ENCODE measurements around the gene ADAM22. TPM values are rescaled to one million over a fixed set of nuclear protein-coding genes. Genes with fewer than 3 reads are reported as not detected.

Gene ADAM22
- total and polyA plus RNA-seq, 2 experiments from 2014 or later = 2.7 to 18.7 TPM

DNA sequence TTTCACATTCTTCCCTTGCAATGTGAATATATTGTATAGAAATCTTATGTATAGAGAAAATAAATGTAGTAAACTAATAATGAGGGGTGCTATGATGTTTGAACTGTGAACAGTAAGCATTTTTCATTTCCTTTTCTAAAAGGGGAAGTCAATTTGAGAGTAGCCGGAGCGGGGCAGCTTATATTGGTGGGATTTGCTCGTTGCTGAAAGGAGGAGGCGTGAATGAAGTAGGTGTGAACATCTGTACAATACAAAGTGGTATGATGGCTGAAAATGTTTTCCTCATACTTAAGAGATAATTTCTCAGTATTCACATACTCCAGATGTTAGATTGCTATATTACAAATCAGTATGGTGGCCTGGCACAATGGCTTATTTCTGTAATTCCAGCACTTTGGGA, 198.7 kb downstream of the ADAM22 start (continued):
- TF ChIP-seq, protein P1, sequence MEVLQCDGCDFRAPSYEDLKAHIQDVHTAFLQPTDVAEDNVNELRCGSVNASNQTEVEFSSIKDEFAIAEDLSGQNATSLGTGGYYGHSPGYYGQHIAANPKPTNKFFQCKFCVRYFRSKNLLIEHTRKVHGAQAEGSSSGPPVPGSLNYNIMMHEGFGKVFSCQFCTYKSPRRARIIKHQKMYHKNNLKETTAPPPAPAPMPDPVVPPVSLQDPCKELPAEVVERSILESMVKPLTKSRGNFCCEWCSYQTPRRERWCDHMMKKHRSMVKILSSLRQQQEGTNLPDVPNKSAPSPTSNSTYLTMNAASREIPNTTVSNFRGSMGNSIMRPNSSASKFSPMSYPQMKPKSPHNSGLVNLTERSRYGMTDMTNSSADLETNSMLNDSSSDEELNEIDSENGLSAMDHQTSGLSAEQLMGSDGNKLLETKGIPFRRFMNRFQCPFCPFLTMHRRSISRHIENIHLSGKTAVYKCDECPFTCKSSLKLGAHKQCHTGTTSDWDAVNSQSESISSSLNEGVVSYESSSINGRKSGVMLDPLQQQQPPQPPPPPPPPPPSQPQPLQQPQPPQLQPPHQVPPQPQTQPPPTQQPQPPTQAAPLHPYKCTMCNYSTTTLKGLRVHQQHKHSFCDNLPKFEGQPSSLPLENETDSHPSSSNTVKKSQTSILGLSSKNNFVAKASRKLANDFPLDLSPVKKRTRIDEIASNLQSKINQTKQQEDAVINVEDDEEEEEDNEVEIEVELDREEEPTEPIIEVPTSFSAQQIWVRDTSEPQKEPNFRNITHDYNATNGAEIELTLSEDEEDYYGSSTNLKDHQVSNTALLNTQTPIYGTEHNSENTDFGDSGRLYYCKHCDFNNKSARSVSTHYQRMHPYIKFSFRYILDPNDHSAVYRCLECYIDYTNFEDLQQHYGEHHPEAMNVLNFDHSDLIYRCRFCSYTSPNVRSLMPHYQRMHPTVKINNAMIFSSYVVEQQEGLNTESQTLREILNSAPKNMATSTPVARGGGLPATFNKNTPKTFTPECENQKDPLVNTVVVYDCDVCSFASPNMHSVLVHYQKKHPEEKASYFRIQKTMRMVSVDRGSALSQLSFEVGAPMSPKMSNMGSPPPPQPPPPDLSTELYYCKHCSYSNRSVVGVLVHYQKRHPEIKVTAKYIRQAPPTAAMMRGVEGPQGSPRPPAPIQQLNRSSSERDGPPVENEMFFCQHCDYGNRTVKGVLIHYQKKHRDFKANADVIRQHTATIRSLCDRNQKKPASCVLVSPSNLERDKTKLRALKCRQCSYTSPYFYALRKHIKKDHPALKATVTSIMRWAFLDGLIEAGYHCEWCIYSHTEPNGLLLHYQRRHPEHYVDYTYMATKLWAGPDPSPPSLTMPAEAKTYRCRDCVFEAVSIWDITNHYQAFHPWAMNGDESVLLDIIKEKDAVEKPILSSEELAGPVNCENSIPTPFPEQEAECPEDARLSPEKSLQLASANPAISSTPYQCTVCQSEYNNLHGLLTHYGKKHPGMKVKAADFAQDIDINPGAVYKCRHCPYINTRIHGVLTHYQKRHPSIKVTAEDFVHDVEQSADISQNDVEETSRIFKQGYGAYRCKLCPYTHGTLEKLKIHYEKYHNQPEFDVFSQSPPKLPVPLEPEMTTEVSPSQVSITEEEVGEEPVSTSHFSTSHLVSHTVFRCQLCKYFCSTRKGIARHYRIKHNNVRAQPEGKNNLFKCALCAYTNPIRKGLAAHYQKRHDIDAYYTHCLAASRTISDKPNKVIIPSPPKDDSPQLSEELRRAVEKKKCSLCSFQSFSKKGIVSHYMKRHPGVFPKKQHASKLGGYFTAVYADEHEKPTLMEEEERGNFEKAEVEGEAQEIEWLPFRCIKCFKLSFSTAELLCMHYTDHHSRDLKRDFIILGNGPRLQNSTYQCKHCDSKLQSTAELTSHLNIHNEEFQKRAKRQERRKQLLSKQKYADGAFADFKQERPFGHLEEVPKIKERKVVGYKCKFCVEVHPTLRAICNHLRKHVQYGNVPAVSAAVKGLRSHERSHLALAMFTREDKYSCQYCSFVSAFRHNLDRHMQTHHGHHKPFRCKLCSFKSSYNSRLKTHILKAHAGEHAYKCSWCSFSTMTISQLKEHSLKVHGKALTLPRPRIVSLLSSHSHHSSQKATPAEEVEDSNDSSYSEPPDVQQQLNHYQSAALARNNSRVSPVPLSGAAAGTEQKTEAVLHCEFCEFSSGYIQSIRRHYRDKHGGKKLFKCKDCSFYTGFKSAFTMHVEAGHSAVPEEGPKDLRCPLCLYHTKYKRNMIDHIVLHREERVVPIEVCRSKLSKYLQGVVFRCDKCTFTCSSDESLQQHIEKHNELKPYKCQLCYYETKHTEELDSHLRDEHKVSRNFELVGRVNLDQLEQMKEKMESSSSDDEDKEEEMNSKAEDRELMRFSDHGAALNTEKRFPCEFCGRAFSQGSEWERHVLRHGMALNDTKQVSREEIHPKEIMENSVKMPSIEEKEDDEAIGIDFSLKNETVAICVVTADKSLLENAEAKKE (CRISPR knock-in tag; IDR thresholded peaks at IDR 0.05) = no peak
- TF ChIP-seq, protein P2, sequence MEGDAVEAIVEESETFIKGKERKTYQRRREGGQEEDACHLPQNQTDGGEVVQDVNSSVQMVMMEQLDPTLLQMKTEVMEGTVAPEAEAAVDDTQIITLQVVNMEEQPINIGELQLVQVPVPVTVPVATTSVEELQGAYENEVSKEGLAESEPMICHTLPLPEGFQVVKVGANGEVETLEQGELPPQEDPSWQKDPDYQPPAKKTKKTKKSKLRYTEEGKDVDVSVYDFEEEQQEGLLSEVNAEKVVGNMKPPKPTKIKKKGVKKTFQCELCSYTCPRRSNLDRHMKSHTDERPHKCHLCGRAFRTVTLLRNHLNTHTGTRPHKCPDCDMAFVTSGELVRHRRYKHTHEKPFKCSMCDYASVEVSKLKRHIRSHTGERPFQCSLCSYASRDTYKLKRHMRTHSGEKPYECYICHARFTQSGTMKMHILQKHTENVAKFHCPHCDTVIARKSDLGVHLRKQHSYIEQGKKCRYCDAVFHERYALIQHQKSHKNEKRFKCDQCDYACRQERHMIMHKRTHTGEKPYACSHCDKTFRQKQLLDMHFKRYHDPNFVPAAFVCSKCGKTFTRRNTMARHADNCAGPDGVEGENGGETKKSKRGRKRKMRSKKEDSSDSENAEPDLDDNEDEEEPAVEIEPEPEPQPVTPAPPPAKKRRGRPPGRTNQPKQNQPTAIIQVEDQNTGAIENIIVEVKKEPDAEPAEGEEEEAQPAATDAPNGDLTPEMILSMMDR (conservative IDR thresholded peaks at IDR 0.05; ENCODE audit: low read depth in 2 of 2) = no peak

DNA sequence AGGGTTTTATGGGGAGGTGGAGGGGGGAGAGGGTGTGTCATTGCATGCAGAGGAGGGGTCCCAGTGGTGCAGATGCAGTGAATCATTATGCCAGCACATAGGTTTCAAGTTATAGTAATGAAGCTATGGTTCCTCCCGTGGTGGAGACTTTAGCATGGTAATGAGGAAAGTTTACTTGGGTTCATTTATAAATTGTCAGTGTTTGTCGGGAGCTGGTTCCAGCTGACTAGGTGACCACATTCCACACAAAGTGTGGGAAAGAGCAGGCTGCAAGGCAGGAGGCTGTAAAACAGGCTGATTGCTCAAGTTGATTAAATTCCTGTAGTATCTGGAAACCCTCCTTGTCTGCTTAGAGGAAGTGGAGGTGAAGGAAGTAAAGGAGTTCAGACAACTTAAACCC, 206.9 kb downstream of the ADAM22 start:
- Histone ChIP-seq H3K27ac (ENCODE audit: low read depth) (no peak overlapping the region), H3K4me2 (no peak overlapping the region), H3K36me3 (ENCODE audit: insufficient read depth) (no peaks in the 10 kb centered on the region; the same call in 1 of the 2 replicates), H3F3A (replicated peaks; ENCODE audit: low read depth) (no peaks in the 10 kb centered on the region), H3K27me3 (ENCODE audit: insufficient read depth) (no peaks in the 10 kb centered on the region), H3K4me3 (no peak overlapping the region), H2AFZ (no peak overlapping the region), H4K20me1 (replicated peaks; ENCODE audit: insufficient read depth) (no peaks in the 10 kb centered on the region), H3K79me2 (replicated peaks; ENCODE audit: insufficient read depth) (no peaks in the 10 kb centered on the region), H3K9me2 (ENCODE audit: insufficient read depth) (no peaks in the 10 kb centered on the region), H3K4me1 (ENCODE audit: insufficient read depth) (no peaks in the 10 kb centered on the region)
- Mint-ChIP-seq H3K27me3 (ENCODE audit: insufficient read depth, low read depth, poor library complexity) (no peaks in the 10 kb centered on the region), H3K36me3 (ENCODE audit: low read depth) (no peaks in the 10 kb centered on the region; the same call in 2 of the 3 replicates), H3K27ac (no peak overlapping the region), H3K4me3 (no peak overlapping the region), H3K9me3 (no peaks in the 10 kb centered on the region; the same call in 2 of the 3 replicates), H3K4me1 (peaks cover 2% of the 10 kb centered on the region; the same call in 1 of the 3 replicates)
- TF ChIP-seq ZNF331 (CRISPR knock-in tag; IDR thresholded peaks at IDR 0.05; ENCODE audit: low read depth) (no peak), NANOG (IDR thresholded peaks at IDR 0.05; ENCODE audit: borderline replicate concordance) (no peak), EZH2phosphoT487 (IDR thresholded peaks at IDR 0.05; ENCODE audit: unreplicated experiment) (no peak), JUNB (IDR thresholded peaks at IDR 0.05; ENCODE audit: unreplicated experiment) (no peak), POLR2AphosphoS5 (IDR thresholded peaks at IDR 0.05; ENCODE audit: low read depth) (no peak)
- TF ChIP-seq, protein P3, sequence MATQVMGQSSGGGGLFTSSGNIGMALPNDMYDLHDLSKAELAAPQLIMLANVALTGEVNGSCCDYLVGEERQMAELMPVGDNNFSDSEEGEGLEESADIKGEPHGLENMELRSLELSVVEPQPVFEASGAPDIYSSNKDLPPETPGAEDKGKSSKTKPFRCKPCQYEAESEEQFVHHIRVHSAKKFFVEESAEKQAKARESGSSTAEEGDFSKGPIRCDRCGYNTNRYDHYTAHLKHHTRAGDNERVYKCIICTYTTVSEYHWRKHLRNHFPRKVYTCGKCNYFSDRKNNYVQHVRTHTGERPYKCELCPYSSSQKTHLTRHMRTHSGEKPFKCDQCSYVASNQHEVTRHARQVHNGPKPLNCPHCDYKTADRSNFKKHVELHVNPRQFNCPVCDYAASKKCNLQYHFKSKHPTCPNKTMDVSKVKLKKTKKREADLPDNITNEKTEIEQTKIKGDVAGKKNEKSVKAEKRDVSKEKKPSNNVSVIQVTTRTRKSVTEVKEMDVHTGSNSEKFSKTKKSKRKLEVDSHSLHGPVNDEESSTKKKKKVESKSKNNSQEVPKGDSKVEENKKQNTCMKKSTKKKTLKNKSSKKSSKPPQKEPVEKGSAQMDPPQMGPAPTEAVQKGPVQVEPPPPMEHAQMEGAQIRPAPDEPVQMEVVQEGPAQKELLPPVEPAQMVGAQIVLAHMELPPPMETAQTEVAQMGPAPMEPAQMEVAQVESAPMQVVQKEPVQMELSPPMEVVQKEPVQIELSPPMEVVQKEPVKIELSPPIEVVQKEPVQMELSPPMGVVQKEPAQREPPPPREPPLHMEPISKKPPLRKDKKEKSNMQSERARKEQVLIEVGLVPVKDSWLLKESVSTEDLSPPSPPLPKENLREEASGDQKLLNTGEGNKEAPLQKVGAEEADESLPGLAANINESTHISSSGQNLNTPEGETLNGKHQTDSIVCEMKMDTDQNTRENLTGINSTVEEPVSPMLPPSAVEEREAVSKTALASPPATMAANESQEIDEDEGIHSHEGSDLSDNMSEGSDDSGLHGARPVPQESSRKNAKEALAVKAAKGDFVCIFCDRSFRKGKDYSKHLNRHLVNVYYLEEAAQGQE (IDR thresholded peaks at IDR 0.05; ENCODE audit: unreplicated experiment) = no peak
- TF ChIP-seq, protein P4, sequence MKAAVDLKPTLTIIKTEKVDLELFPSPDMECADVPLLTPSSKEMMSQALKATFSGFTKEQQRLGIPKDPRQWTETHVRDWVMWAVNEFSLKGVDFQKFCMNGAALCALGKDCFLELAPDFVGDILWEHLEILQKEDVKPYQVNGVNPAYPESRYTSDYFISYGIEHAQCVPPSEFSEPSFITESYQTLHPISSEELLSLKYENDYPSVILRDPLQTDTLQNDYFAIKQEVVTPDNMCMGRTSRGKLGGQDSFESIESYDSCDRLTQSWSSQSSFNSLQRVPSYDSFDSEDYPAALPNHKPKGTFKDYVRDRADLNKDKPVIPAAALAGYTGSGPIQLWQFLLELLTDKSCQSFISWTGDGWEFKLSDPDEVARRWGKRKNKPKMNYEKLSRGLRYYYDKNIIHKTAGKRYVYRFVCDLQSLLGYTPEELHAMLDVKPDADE (IDR thresholded peaks at IDR 0.05) = no peak
- ATAC-seq (peak; percentile 35), DNase-seq (ENCODE audit: low spot score) (peak; percentile 51)

Data from GM23338 (cell line).